Measurements from ENCODE around the gene HBG1.
"Not testable (repeated sequence)": the region's sequence is repeated elsewhere in the genome, so short reads cannot be mapped to it uniquely, and the experiment has no call there.

HBG1 gene

DNA sequence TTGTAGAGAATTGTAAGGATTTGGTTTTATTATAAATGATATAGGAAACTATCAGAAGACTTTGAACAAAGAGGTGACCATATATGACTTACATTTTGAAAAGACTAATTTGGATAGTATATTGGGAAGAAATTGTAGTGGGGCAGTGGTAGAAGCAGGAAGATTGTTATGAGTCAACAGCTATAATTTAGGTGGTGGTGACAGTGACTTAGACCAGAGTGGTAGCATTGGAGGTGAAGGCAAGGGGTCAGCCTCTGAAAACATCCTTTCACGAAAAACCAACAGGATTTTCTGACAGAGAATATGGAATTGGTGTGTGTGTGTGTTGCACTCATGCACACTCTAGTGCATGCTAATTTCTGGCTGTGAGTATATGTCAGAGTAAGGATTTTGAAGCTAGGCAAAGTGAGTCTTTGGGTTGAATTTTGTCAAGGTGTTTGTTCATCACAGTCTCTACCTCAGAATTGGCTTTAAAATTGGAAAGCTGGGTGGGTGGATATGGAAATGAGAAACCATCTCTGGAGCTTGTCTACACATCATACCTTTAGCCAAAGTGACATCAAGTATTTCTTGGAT is 28.2 kb upstream of the HBG1 start:
- DNase-seq (ENCODE audit: low read depth, low spot score) = no peak

GRCh38 chr11:5276697-5277096 is 27.0 kb upstream of the HBG1 start:
- DNase-seq (ENCODE audit: low read depth, low spot score) = no peak

- no peak for DNase-seq (ENCODE audit: low read depth, low spot score)
Observed at GRCh38 chr11:5275369-5276110, 25.9 kb upstream of the HBG1 start.

GRCh38 chr11:5274395-5274794 is 24.7 kb upstream of the HBG1 start:
- no peak for DNase-seq (ENCODE audit: low read depth, low spot score)

DNA sequence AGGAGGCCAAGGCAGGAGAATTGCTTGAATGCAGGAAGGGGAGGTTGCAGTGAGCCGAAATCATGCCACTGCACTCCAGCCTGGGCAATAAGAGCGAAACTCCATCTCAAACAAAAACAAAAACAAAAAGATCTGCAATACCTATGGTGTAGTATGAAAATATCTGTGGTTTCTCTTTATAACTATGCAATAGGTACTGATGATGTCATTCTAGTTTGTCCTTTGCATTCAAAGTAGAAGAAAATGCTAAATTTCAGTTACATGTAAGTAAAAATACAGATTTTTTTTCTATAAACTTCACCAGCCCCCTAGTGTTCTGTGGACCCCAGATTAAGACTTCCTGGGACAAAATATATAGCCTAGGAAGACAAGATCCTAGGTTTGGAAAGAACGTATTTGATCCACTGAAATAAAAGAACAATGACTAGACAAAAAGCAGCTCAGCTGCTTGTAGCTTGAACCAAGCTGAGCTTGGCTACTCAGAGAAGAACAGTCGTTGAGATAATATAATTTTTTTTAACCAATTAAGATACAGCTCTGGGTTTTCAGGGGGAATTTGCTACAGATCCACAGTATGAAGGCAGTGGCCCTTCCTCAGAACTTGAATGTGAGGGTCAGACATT is 22.8 kb upstream of the HBG1 start:
- no peak for DNase-seq (ENCODE audit: low read depth, low spot score)

DNA sequence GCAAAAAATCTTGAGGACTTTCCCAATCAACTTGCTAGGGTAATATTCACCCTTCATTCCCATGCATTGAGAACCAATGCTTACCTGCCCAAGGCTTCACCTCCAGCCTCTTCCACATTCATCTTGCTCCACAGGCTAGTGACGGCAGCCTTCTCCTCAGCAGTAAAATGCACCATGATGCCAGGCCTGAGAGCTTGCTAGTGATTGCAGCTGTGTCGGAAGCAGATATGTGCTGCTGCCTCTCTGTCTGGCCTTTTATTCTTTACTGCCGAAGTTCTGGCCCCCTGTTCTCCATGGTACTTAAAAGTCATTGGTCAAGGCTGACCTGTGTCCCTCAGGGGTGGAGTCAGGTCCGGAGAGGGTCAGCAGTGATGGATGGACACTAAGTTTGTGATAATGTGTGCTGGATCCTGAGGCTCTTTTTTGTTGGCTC is 20.1 kb upstream of the HBG1 start, which contains the start of gene HBE1:
Gene HBE1 (minus strand): TSS at position 231 of the 433 bp plus-strand sequence. CDS start 55 bp downstream, at position 176.
- DNase-seq (ENCODE audit: low read depth, low spot score) = no peak

DNA sequence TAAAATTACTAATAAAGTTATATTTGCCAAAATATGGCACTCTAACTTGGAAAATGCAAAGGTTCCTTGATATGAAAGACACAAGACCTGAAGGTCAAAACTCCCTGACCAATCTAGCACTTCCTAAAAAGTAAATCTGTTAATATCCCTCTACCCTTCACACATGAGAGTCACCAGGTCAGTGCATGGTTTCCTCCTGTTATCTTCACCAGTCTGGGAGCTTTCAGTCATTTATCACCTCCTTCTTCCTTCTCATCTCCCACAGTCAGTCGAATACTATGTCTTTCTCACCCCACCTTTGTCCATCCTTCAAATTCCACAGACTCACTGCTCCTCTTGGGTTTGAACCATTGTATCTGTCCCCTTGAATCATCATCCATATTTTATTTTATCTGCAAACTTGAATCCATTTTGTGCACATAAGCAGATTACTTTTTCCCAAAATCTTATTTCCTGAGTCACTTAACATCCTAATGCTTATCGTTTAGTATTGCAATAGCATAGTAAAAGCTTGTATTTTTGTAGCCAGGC is 17.4 kb upstream of the HBG1 start:
- DNase-seq (ENCODE audit: low read depth, low spot score) = no peak

DNA sequence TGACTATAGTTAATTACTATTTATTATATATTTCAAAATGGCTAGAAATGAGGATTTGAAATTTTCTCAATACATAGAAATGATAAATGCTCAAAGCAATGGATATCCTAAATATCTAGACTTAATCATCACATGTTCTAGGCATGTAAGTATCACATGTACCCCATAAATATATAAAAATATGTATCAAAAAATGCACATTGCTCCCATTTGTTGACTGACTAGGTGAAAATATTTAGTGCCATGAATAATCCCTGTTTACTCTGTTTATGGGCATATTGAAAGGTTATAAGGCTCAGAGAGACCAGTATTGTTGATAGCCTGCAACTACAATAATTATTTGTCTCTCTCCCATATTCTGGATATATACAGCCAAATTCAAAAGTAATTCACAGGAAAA is 17.0 kb upstream of the HBG1 start:
- no peak for DNase-seq (ENCODE audit: low read depth, low spot score)

DNA sequence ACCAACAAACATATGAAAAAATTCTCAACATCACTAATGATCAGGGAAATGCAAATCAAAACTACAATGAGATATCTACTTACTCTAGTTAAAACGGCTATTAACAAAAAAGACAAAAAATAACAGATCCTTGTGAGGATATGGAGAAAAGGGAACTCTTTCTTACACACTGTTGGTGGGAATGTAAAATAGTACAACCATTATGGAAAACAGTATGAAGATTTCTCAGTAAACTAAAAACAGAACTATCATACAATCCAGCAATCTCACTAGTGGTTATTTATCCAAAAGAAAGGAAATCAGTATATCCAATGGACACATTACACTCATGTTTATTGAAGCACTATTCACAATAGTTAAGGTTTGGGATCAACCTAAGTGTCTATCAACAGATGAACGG is 16.2 kb upstream of the HBG1 start:
- DNase-seq (ENCODE audit: low read depth, low spot score) = no peak

GRCh38 chr11:5258543-5259262 is 9.0 kb upstream of the HBG1 start:
- peak; percentile 87 for DNase-seq (ENCODE audit: low read depth, low spot score)

DNA sequence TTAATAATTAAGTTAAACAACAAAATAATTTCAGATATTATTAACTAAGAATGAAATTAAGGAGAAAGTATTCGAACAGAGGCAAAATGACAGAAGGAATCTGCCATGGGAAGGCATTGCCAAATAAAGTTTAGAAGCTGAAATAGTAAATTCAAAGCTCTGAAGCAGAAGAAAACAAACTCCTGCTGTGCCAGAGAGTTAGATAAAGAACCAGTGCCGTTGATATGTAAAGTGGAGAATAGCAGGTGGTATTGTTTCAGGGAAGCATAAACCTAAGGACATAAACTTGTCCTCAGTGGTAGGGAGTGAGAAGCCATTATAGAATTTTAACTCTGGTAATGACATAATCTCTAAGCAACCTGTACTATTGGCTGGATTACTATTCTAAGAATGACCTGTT is 7.6 kb upstream of the HBG1 start:
- no peak for DNase-seq (ENCODE audit: low read depth, low spot score)

DNA sequence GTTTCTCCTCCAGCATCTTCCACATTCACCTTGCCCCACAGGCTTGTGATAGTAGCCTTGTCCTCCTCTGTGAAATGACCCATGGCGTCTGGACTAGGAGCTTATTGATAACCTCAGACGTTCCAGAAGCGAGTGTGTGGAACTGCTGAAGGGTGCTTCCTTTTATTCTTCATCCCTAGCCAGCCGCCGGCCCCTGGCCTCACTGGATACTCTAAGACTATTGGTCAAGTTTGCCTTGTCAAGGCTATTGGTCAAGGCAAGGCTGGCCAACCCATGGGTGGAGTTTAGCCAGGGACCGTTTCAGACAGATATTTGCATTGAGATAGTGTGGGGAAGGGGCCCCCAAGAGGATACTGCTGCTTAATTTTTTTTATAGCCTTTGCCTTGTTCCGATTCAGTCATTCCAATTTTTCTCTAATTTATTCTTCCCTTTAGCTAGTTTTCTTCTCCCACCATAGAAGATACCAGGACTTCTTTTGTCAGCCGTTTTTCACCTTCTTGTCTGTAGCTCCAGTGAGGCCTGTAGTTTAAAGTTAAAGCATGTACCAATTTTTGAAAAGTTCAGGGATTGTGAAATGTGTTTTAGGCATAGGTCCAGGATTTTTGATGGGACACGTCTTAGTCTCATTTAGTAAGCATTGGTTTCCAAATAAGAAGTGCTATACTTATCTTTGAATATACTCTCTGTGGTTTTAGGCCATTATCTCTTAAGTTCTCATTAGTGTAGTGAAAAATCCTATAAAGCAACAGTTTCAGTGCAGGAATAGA is 5.2 kb upstream of the HBG1 start, which contains the start of gene HBG2:
Gene HBG2 (minus strand): TSS at position 136 of the 768 bp plus-strand sequence. CDS start 53 bp downstream, at position 83.
- not testable (repeated sequence) for DNase-seq (ENCODE audit: low read depth, low spot score)

DNA sequence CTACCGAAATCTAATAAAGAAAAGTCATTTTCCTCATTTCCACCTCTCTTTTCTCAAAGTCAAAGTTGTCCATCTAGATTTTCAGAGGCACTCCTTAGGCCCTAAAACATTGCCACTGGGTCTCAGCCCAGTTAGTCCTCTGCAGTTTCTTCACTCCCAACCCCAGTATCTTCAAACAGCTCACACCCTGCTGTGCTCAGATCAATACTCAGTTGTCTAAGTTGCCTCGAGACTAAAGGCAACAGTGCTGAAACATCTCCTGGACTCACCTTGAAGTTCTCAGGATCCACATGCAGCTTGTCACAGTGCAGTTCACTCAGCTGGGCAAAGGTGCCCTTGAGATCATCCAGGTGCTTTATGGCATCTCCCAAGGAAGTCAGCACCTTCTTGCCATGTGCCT is 4.4 kb upstream of the HBG1 start:
- not testable (repeated sequence) for DNase-seq (ENCODE audit: low read depth, low spot score)

GRCh38 chr11:5253440-5253839 is 3.8 kb upstream of the HBG1 start:
- DNase-seq (ENCODE audit: low read depth, low spot score) = not testable (repeated sequence)

DNA sequence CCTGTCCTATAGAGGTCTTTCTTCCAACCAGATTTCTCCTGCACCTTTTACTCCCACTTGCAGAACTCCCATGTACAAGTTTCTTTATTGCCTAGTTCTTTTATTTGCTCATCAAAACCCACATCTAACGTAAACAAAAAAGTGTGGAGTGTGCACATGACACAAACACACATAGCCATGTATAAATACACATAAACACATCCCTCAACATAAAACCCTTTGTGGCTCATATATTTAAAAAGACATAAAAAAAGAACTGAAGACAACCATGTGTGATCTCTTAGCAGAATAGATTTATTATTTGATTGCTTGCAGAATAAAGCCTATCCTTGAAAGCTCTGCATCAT is 3.2 kb upstream of the HBG1 start:
- DNase-seq (ENCODE audit: low read depth, low spot score) = no peak

DNA sequence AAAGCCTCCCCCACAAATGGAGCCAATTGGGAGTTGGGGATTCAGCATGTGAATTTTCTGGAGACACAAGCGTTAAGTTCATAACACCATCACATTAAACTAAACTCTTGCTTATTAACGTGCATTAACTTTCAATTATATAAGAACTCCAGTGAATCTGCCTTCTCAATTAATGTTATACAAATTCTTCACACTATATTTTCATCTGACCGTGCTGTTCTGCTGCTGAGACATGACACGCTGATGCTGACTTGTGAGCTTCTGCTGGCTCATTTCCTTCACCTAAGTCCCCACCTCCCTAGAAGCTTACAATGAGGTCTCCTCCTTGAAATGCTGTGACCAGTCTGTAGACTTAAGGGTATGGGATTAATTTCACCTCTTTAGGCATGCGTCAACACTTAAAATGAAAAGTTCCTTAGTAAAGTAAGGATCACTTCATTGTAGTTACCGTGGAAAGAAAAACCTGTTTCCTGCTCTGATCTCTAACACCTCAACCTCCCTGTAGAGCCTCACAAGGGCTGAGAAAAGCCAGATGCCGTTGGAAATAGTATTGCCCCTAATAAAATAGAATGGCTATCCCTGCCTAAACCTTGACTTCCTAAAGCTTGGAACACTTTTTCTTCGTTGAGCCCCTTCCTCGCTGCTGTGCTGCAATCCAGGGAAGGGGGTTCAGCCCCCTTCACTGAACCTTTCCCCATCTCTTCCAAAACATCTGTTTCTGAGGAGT is 2.7 kb upstream of the HBG1 start:
- DNase-seq (ENCODE audit: low read depth, low spot score) = no peak

DNA sequence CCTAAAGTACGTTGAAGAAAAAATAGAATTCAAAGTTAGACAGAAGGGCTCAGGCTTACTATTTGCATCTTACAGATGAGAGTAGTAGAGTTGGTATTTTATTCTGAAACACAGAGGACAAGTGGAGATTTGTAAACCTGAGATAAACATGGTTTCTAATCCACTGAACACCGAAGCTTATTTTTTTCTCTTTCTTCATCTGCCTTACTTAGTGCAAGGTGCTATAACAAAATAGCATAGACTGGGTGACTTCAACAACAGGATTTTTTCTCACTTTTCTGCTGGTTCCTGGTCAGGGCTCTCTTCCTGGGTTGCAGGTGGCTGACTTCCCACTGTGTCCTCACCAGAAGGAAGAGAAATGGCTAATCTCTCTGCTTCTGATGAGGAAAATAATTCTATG is 2.1 kb upstream of the HBG1 start:
- DNase-seq (ENCODE audit: low read depth, low spot score) = no peak

GRCh38 chr11:5250543-5251204 is 1.0 kb upstream of the HBG1 start:
- no peak for DNase-seq (ENCODE audit: low read depth, low spot score)

GRCh38 chr11:5248498-5248897 is 1.2 kb downstream of the HBG1 start:
- not testable (repeated sequence) for DNase-seq (ENCODE audit: low read depth, low spot score)
